GM12878 (cell line): ENCODE results near the gene OFD1. TPM values are rescaled to one million over a fixed set of nuclear protein-coding genes. Genes with fewer than 3 reads are reported as not detected.

ENCODE experiments used
- ATAC-seq: fragments of 200-7000 bp; cut with Tn5 transposase; 3 replicates; pipeline ENCODE4 v1.9.1; 2020; ENCODE audit warnings: mild to moderate bottlenecking, moderate library complexity
- BruUV-seq: library from RNA; stranded (reverse); fragments of 400-500 nt; replicated peaks from 2 replicates; lab custom pipeline; 2021; lab: Mats Ljungman, UMichigan
- CTCF ChIA-PET: fragments of 300-600 bp; sonication (Branson Sonifier 250); formaldehyde crosslinking; extraction: SDS; loops from one replicate; lab custom pipeline; 2021; ENCODE audit warnings: inconsistent platforms; lab: Yijun Ruan, JAX
- POLR2A ChIA-PET: fragments of 350-600 bp; formaldehyde crosslinking; extraction: SDS; loops from one replicate; lab custom pipeline; 2021; ENCODE audit warnings: inconsistent platforms; lab: Charles Lee
- RAD21 ChIA-PET: fragments of 300-600 bp; sonication (Branson Sonifier 250); formaldehyde crosslinking; loops from one replicate; lab custom pipeline; 2023; ENCODE audit warnings: antibody characterized with exemption; ENCODE audit not compliant: unreplicated experiment; lab: Charles Lee
- SMC1A ChIA-PET: fragments of 300-600 bp; sonication (Branson Sonifier 250); formaldehyde crosslinking; loops from one replicate; lab custom pipeline; 2023; ENCODE audit not compliant: unreplicated experiment, uncharacterized antibody; lab: Charles Lee
- DNase-seq: peaks from one replicate; pipeline ENCODE4 v3.0.0-alpha.2; 2011; ENCODE audit warnings: low read depth, low spot score
- FAIRE-seq: peaks from 3 replicates; lab custom pipeline; 2011; peaks lifted over from hg19 to GRCh38; lab: Jason Lieb, UNC
- H2AFZ ChIP-seq: 2 replicates; pipeline ENCODE4 v1.6.0; 2011; ENCODE audit warnings: low read depth, low read length, control low read depth; ENCODE audit not compliant: control insufficient read depth
- H3K27ac ChIP-seq: 2 replicates; pipeline ENCODE4 v1.5.1; 2011; ENCODE audit warnings: control low read depth; ENCODE audit not compliant: control insufficient read depth, insufficient read depth
- H3K27me3 ChIP-seq, 2 experiments: replicated peaks in 1 of 2; 2 replicates each; pipeline versions ENCODE4 v1.6.0 to v1.6.1; 2011; ENCODE audit warnings: low read length in 1 of 2; ENCODE audit not compliant: control insufficient read depth in 2 of 2, insufficient read depth in 2 of 2
- H3K36me3 ChIP-seq, 2 experiments: 2 replicates each; pipeline ENCODE4 v1.5.1; 2011; ENCODE audit warnings: low read length in 1 of 2; ENCODE audit not compliant: control insufficient read depth in 2 of 2, insufficient read depth in 2 of 2
- H3K4me1 ChIP-seq: 2 replicates; pipeline ENCODE4 v1.6.1; 2011; ENCODE audit warnings: mild to moderate bottlenecking, low read length, moderate library complexity, mixed read lengths; ENCODE audit not compliant: control insufficient read depth, insufficient read depth
- H3K4me2 ChIP-seq: 2 replicates; pipeline ENCODE4 v1.6.0; 2011; ENCODE audit warnings: control low read depth; ENCODE audit not compliant: control insufficient read depth, insufficient read depth
- H3K4me3 ChIP-seq: fragments of 200-600 bp; sonication (generic); 2 replicates; pipeline ENCODE4 v1.5.1; 2016
- H3K79me2 ChIP-seq: 2 replicates; pipeline ENCODE4 v1.6.0; 2011; ENCODE audit warnings: low read length; ENCODE audit not compliant: control insufficient read depth, insufficient read depth
- H3K9ac ChIP-seq: 2 replicates; pipeline ENCODE4 v1.8.0; 2011; ENCODE audit warnings: low read length, control low read depth, mixed read lengths; ENCODE audit not compliant: control insufficient read depth, insufficient read depth
- H3K9me3 ChIP-seq: replicated peaks from 3 replicates; pipeline ENCODE4 v1.5.1; 2011; ENCODE audit warnings: mild to moderate bottlenecking, low read length; ENCODE audit not compliant: control insufficient read depth, insufficient read depth
- H4K20me1 ChIP-seq: 2 replicates; pipeline ENCODE4 v1.6.0; 2011; ENCODE audit not compliant: control insufficient read depth, insufficient read depth
- CREM ChIP-seq: IDR thresholded peaks from 2 replicates; pipeline ENCODE4 v1.6.1; 2014; ENCODE audit warnings: antibody characterized with exemption, low read depth
- DPF2 ChIP-seq: fragments of 450-650 bp; IDR thresholded peaks from 2 replicates; pipeline ENCODE4 v1.6.1; 2017; ENCODE audit warnings: mild to moderate bottlenecking
- EED ChIP-seq: sonication (generic); IDR thresholded peaks from 2 replicates; pipeline ENCODE4 v1.6.1; 2016; ENCODE audit warnings: antibody characterized with exemption, low read depth
- ETV6 ChIP-seq, 2 experiments: fragments of 450-650 bp in 1 of 2; IDR thresholded peaks in 1 of 2; conservative IDR thresholded peaks in 1 of 2; 2 replicates each; pipeline ENCODE4 v1.6.1; 2014; ENCODE audit warnings: antibody characterized with exemption in 1 of 2, borderline replicate concordance in 1 of 2, low read depth in 1 of 2, mild to moderate bottlenecking in 1 of 2, moderate library complexity in 1 of 2
- HDGF ChIP-seq: fragments of 450-650 bp; IDR thresholded peaks from 2 replicates; pipeline ENCODE4 v1.6.1; 2016; ENCODE audit warnings: antibody characterized with exemption
- IKZF1 ChIP-seq: fragments of 450-650 bp; conservative IDR thresholded peaks from 2 replicates; pipeline ENCODE4 v1.6.1; 2017; ENCODE audit warnings: antibody characterized with exemption, mild to moderate bottlenecking
- MEF2A ChIP-seq: IDR thresholded peaks from 2 replicates; pipeline ENCODE4 v1.6.1; 2011; ENCODE audit warnings: low read depth, mild to moderate bottlenecking, low read length, moderate library complexity; ENCODE audit not compliant: insufficient read depth
- MTA3 ChIP-seq: IDR thresholded peaks from 2 replicates; pipeline ENCODE4 v1.6.1; 2012; ENCODE audit warnings: low read length, inconsistent platforms, borderline replicate concordance
- MYC ChIP-seq: IDR thresholded peaks from 2 replicates; pipeline ENCODE4 v1.6.1; 2011; ENCODE audit warnings: mild to moderate bottlenecking, low read length, moderate library complexity, inconsistent platforms; ENCODE audit not compliant: insufficient read depth, insufficient replicate concordance, insufficient read length, severe bottlenecking
- NBN ChIP-seq: fragments of 450-650 bp; IDR thresholded peaks from 2 replicates; pipeline ENCODE4 v1.6.1; 2016
- NR2C1 ChIP-seq: fragments of 450-650 bp; IDR thresholded peaks from 2 replicates; pipeline ENCODE4 v1.6.1; 2017; ENCODE audit warnings: antibody characterized with exemption, mild to moderate bottlenecking, moderate library complexity
- POLR2AphosphoS2 ChIP-seq: IDR thresholded peaks from 2 replicates; pipeline ENCODE4 v1.6.1; 2011; ENCODE audit warnings: low read depth, mild to moderate bottlenecking, low read length, improper control_type of control experiment, moderate library complexity
- POU2F2 ChIP-seq: IDR thresholded peaks from 3 replicates; pipeline ENCODE4 v1.6.1; 2011; ENCODE audit warnings: low read depth, mild to moderate bottlenecking, low read length, borderline replicate concordance
- RUNX3 ChIP-seq: IDR thresholded peaks from 2 replicates; pipeline ENCODE4 v1.6.1; 2012; ENCODE audit warnings: low read length, inconsistent platforms
- SIX5 ChIP-seq: IDR thresholded peaks from 2 replicates; pipeline ENCODE4 v1.6.1; 2011; ENCODE audit warnings: mild to moderate bottlenecking, low read depth, low read length, moderate library complexity; ENCODE audit not compliant: severe bottlenecking
- SRF ChIP-seq, 2 experiments: IDR thresholded peaks; 2 replicates each; pipeline ENCODE4 v1.6.1; 2011; ENCODE audit warnings: low read depth in 2 of 2, low read length in 2 of 2, mild to moderate bottlenecking in 1 of 2, moderate library complexity in 1 of 2
- TAF1 ChIP-seq: IDR thresholded peaks from 2 replicates; pipeline ENCODE4 v1.6.1; 2011; ENCODE audit warnings: mild to moderate bottlenecking, low read depth, low read length, borderline replicate concordance
- TCF12 ChIP-seq: IDR thresholded peaks from 2 replicates; pipeline ENCODE4 v1.6.1; 2011; ENCODE audit warnings: low read depth, mild to moderate bottlenecking, low read length
- ZNF217 ChIP-seq: fragments of 450-650 bp; IDR thresholded peaks from 2 replicates; pipeline ENCODE4 v1.6.1; 2017; ENCODE audit warnings: antibody characterized with exemption, mild to moderate bottlenecking
- WGBS: methylation state at CpG from one replicate; pipeline ENCODE4 v1.1.6; 2016; ENCODE audit warnings: low lambda C conversion rate; ENCODE audit not compliant: insufficient replicate concordance, insufficient coverage; ENCODE audit errors: missing lambda C conversion rate; 5-methylcytosine and 5-hydroxymethylcytosine counted together
- in situ Hi-C: fragments of 300-500 bp; cut with MboI; formaldehyde crosslinking; loops from 9 replicates; pipeline ENCODE4 v1.14.3; 2018; ENCODE audit warnings: mixed read lengths
- intact Hi-C: fragments of 100-400 bp; cut with micrococcal nuclease; formaldehyde crosslinking; loops from one replicate; pipeline ENCODE4 v1.14.2; 2022; ENCODE audit not compliant: unreplicated experiment
- polyA plus RNA-seq, 11 experiments: library from polyadenylated mRNA; depleted of rRNA in 4 of 11; unstranded in 6 of 11; stranded (reverse) in 5 of 11; fragments of >200 nt; fragmentation: Nextera tagmentation in 4 of 11; fragmentation: Illumina TruSeq in 1 of 11; extraction: Ambion mirVana in 4 of 11; extraction: Trizol in 1 of 11; gene quantifications; 1 replicate in 1 of 11; 2 replicates in 10 of 11; pipeline versions ENCODE4 v1.2.1 to v1.2.3, GENCODE V29; 2011 to 2016; ENCODE audit warnings: inconsistent platforms in 2 of 11, missing spikeins in 2 of 11, low read depth in 1 of 11
- total RNA-seq, 4 experiments: library from RNA; depleted of rRNA in 3 of 4; stranded (reverse); fragments of >200 nt in 3 of 4; fragmentation: Illumina TruSeq in 1 of 4; extraction: Trizol in 1 of 4; gene quantifications; 2 replicates each; pipeline versions ENCODE4 v1.2.1 to v1.2.3, GENCODE V29; 2013 to 2021
- TF ChIP-seq, protein P1 (sequence below): IDR thresholded peaks from 2 replicates; pipeline ENCODE4 v1.6.1; 2011; ENCODE audit warnings: borderline replicate concordance, low read depth, mild to moderate bottlenecking, moderate library complexity, low read length; ENCODE audit not compliant: insufficient read depth, poor library complexity, severe bottlenecking

The OFD1 gene
- total and polyA plus RNA-seq, 10 of the 15 experiments (the other 5 are each of a cell fraction or from before 2014, with no cell fraction given): 22.4 to 77.2 (median 34.1) TPM

DNA sequence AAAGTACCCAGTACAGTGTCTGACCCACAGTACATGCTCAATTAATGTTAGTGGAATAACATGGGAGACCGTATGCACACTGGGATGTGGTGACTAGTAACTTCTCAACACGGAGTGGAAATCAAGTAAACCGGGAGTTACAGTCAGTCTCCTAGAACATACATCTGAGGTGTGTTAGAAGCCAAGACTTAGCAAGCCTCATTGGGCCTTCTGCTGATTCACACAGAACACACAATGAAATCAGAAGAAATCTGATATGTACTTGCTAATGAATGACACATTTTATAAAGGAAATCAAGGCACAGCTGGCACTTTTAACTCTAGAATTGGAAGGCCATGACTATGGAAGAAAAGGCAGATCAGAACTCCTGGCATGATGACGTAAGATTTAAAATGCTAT lies 13.2 kb upstream of the OFD1 start:
- Histone ChIP-seq H3K4me1 (no peaks in the 10 kb centered on the region; the same call in 1 of the 2 replicates), H3K27ac (no peak overlapping the region), H3K79me2 (peaks cover 14% of the 10 kb centered on the region)

More for the DNA sequence above, 13.2 kb upstream of the OFD1 start:
- FAIRE-seq (no peak), DNase-seq (no peak), ATAC-seq (no peak)
- in situ Hi-C loops: no loop called here
- no peak overlapping the region for H2AFZ ChIP-seq
- 91% methylated on average over 4 of the region's 4 CpGs for WGBS
- RAD21 ChIA-PET: interaction anchor here (1.2 to 1.4 kb wide), 2 partner anchors 15 to 23 kb away, joined by 5 to 6 read pairs; no protein-coding TSS in a partner anchor
- H3K9ac ChIP-seq: no peak overlapping the region
- H3K4me3 ChIP-seq: no peak overlapping the region
- H3K36me3 ChIP-seq: peaks cover 3 to 16% of the 10 kb centered on the region in 2 experiments; a peak in 3 of 4 replicates
- BruUV-seq: no TSS peak
- TF ChIP-seq NBN: no peak
- TF ChIP-seq POLR2AphosphoS2: no peak
- TF ChIP-seq ETV6 (conservative IDR thresholded peaks at IDR 0.05 in 1 of 2, IDR thresholded peaks at IDR 0.05 in 1 of 2; ENCODE audit: borderline replicate concordance in 1 of 2, low read depth in 1 of 2): no peak
- TF ChIP-seq HDGF: no peak
- no peak for TF ChIP-seq RUNX3
- TF ChIP-seq IKZF1: no peak
- TF ChIP-seq, protein P1, sequence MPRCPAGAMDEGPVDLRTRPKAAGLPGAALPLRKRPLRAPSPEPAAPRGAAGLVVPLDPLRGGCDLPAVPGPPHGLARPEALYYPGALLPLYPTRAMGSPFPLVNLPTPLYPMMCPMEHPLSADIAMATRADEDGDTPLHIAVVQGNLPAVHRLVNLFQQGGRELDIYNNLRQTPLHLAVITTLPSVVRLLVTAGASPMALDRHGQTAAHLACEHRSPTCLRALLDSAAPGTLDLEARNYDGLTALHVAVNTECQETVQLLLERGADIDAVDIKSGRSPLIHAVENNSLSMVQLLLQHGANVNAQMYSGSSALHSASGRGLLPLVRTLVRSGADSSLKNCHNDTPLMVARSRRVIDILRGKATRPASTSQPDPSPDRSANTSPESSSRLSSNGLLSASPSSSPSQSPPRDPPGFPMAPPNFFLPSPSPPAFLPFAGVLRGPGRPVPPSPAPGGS: no peak
- TF ChIP-seq TCF12: no peak
- no peak for TF ChIP-seq EED
- no peak for TF ChIP-seq DPF2
- TF ChIP-seq MYC: no peak
- no peak for TF ChIP-seq TAF1
- no peak for TF ChIP-seq POU2F2
- no peak for TF ChIP-seq SRF (IDR thresholded peaks at IDR 0.05; ENCODE audit: low read depth in 2 of 2, low read length in 2 of 2)
- TF ChIP-seq ZNF217: no peak
- TF ChIP-seq CREM: no peak
- TF ChIP-seq MEF2A: no peak
- no peak for TF ChIP-seq MTA3
- no peak for TF ChIP-seq NR2C1
- no peak for TF ChIP-seq SIX5
- TF ChIP-seq, all 136 proteins: peak for 0
- ChIA-PET SMC1A (interaction anchor here (1.1 to 2.2 kb wide), 8 partner anchors 9 to 62 kb away, joined by 3 to 14 read pairs (median 4); no protein-coding TSS in a partner anchor), POLR2A (interaction anchor here (0.6 to 1.0 kb wide), 2 partner anchors 13 to 34 kb away, joined by 4 to 6 read pairs; partner anchors contain the start of genes OFD1 and TRAPPC2), CTCF (interaction anchor here (1.3 kb wide), 2 partner anchors 13 to 30 kb away, joined by 5 to 6 read pairs; partner anchors contain the start of genes OFD1 and TRAPPC2)
- H4K20me1 ChIP-seq: no peaks in the 10 kb centered on the region
- intact Hi-C loops: no loop called here
- no peaks in the 10 kb centered on the region for H3K27me3 ChIP-seq
- H3K4me2 ChIP-seq: no peak overlapping the region
- H3K9me3 ChIP-seq: no peaks in the 10 kb centered on the region; the same call in 2 of the 3 replicates
